Thyroid gland (tissue), 4 donors: ENCODE data around the gene CDH4.

Experiments used
- CTCF ChIP-seq, 6 experiments: fragments of 200-600 bp in 3 of 6; fragments of 450-650 bp in 3 of 6; sonication (generic) in 3 of 6; IDR thresholded peaks; one replicate each; pipeline ENCODE4 v1.5.1; 2016 to 2019; ENCODE audit warnings: antibody characterized with exemption in 6 of 6, mild to moderate bottlenecking in 2 of 6, inconsistent platforms in 1 of 6, moderate library complexity in 1 of 6
- POLR2A ChIP-seq, 2 donors: fragments of 450-650 bp; IDR thresholded peaks; one replicate each; pipeline ENCODE4 v1.6.1; 2017; ENCODE audit warnings: antibody characterized with exemption in 2 of 2, mild to moderate bottlenecking in 2 of 2, moderate library complexity in 1 of 2

- no peak for TF ChIP-seq POLR2A (IDR thresholded peaks at IDR 0.05)
- no peak for TF ChIP-seq CTCF (IDR thresholded peaks at IDR 0.05)
These were observed 201.2 kb downstream of the CDH4 start for GRCh38 chr20:61453219-61453618.
